ENCODE results near the gene SMS. TPM values are rescaled to one million over a fixed set of nuclear protein-coding genes. Genes with fewer than 3 reads are reported as not detected.

Gene SMS
- total and polyA plus RNA-seq, 2 of the 13 experiments (the other 11 are each of a cell fraction or from before 2014, with no cell fraction given): 40.5 to 91.9 TPM

- TF ChIP-seq NFE2 (CRISPR knock-in tag; IDR thresholded peaks at IDR 0.05) (no peak), KAT8 (CRISPR knock-in tag; IDR thresholded peaks at IDR 0.05) (no peak), ZNF629 (CRISPR knock-in tag; conservative IDR thresholded peaks at IDR 0.05) (no peak)
These were observed 28.3 kb upstream of the SMS start (continued) for GRCh38 chrX:21912220-21912619.

GRCh38 chrX:21912989-21913388 is 27.5 kb upstream of the SMS start:
- no peak for FAIRE-seq
- H3K4me3 ChIP-seq (replicated peaks in 1 of 3; ENCODE audit: insufficient read depth in 1 of 3, low read depth in 2 of 3, low read length in 3 of 3): no peak overlapping the region
- ChIA-PET CTCF (ENCODE audit: low intra/inter-chr PET ratio, low total read pairs) (no interaction called here), POLR2A (no interaction called here)
- H3K9me3 ChIP-seq (ENCODE audit: low read length): no peaks in the 10 kb centered on the region
- H3K4me1 ChIP-seq (ENCODE audit: insufficient read depth, low read length): no peaks in the 10 kb centered on the region; the same call in 1 of the 2 replicates
- H3K36me3 ChIP-seq (replicated peaks in 1 of 2; ENCODE audit: control insufficient read depth in 1 of 2, insufficient read depth in 2 of 2, low read length in 2 of 2): no peaks in the 10 kb centered on the region
- no peaks in the 10 kb centered on the region for H3K27me3 ChIP-seq (ENCODE audit: control insufficient read depth in 1 of 2, insufficient read depth in 2 of 2, low read length in 2 of 2)
- H3K27ac ChIP-seq (ENCODE audit: extremely low read length, insufficient read depth, low read length): no peak overlapping the region
- H3K79me2 ChIP-seq (ENCODE audit: insufficient read depth, low read length): no peaks in the 10 kb centered on the region
- intact Hi-C loops (cut with micrococcal nuclease; ENCODE audit: unreplicated experiment): no loop called here
- in situ Hi-C loops (cut with HindIII; ENCODE audit: extremely low pct_ligation_motif_present, low pct_unique_long_range_greater_than_20kb): no loop called here
- no TSS peak for BruUV-seq (replicated peaks)
- H2AFZ ChIP-seq (ENCODE audit: low read length): no peak overlapping the region
- 95% methylated on average over 4 of the region's 4 CpGs for WGBS (ENCODE audit: low lambda C conversion rate)
- H3K9ac ChIP-seq (ENCODE audit: insufficient read depth, low read depth, low read length): no peak overlapping the region
- DNase-seq (ENCODE audit: low spot score): no peak
- ATAC-seq: no peak
- no peaks in the 10 kb centered on the region for H4K20me1 ChIP-seq (ENCODE audit: insufficient read depth, low read length)
- no peak overlapping the region for H3K4me2 ChIP-seq (ENCODE audit: low read depth, low read length)
- TF ChIP-seq TEF (CRISPR knock-in tag; IDR thresholded peaks at IDR 0.05): no peak
- TF ChIP-seq MIXL1 (CRISPR knock-in tag; IDR thresholded peaks at IDR 0.05): no peak
- no peak for TF ChIP-seq DMTF1 (CRISPR knock-in tag; IDR thresholded peaks at IDR 0.05)
- TF ChIP-seq ZNF326 (CRISPR knock-in tag; IDR thresholded peaks at IDR 0.05; ENCODE audit: borderline replicate concordance): no peak
- no peak for TF ChIP-seq ZNF552 (CRISPR knock-in tag; IDR thresholded peaks at IDR 0.05; ENCODE audit: borderline replicate concordance)
- TF ChIP-seq TFE3 (CRISPR knock-in tag; IDR thresholded peaks at IDR 0.05): no peak
- no peak for TF ChIP-seq ZGPAT (CRISPR knock-in tag; IDR thresholded peaks at IDR 0.05)
- no peak for TF ChIP-seq ZNF572 (CRISPR knock-in tag; IDR thresholded peaks at IDR 0.05)
- TF ChIP-seq ZBTB38 (CRISPR knock-in tag; IDR thresholded peaks at IDR 0.05): no peak
- TF ChIP-seq SIX4 (CRISPR knock-in tag; IDR thresholded peaks at IDR 0.05): no peak
- no peak for TF ChIP-seq CREBL2 (CRISPR knock-in tag; IDR thresholded peaks at IDR 0.05; ENCODE audit: borderline replicate concordance)
- no peak for TF ChIP-seq ZNF780A (CRISPR knock-in tag; IDR thresholded peaks at IDR 0.05)
- no peak for TF ChIP-seq ZNF703 (CRISPR knock-in tag; IDR thresholded peaks at IDR 0.05; ENCODE audit: borderline replicate concordance)
- no peak for TF ChIP-seq ELF4 (CRISPR knock-in tag; IDR thresholded peaks at IDR 0.05; ENCODE audit: borderline replicate concordance)
- TF ChIP-seq RBAK (CRISPR knock-in tag; IDR thresholded peaks at IDR 0.05): no peak
- no peak for TF ChIP-seq ZNF576 (CRISPR knock-in tag; IDR thresholded peaks at IDR 0.05)

Measured in HepG2 (cell line).